SIG-M5 (cell line): Measurements from ENCODE around the gene AP2M1.
"Not testable (repeated sequence)": the region's sequence is repeated elsewhere in the genome, so short reads cannot be mapped to it uniquely, and the experiment has no call there.

Source experiments
- DNase-seq: peaks from one replicate; lab custom pipeline; 2025; lab: John Stamatoyannopoulos, UW

AP2M1 gene

GRCh38 chr3:184174646-184175492, at the start of gene AP2M1:
AP2M1 (plus strand) TSS chr3:184174855; CDS start chr3:184176994, 2,139 bp downstream.
- peak; percentile 96 for DNase-seq

DNA sequence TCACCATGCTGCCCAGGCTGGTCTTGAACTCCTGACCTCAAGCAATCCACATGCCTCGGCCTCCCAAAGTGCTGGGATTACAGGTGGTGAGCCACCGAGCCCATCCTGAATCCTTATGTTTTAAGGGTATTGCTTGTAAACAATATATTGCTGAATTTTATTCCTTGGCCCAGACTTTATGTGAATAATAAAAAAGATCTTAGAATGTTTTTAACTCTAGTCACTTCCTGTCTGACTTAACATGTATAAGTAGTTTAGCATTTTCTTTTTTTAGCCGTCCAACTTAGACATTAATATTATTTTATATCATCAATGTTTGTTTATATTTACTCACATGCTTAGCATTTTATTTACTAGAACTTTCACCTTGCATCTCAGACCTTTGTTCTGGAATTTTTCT, 48.6 kb upstream of the AP2M1 start:
- no peak for DNase-seq

DNA sequence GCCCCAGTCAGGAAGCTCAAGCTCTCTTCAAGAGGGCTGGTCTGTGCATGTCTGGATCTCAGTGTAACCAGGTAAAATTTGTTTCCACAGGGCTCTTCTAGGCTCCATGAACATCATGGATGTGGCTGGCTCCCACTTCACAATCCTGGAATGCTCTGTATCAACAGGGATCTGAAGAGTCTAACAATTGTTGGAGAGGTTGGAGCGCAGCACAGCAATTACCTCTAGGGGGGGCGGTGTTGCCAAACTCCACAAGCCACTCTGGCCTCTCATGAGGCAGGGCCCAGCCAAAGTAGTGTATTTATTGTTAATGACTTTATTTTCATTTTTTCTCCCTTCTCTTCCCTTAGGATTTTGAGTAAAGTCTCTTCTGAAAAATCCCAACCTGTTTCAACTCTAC, 45.6 kb upstream of the AP2M1 start:
- no peak for DNase-seq

DNA sequence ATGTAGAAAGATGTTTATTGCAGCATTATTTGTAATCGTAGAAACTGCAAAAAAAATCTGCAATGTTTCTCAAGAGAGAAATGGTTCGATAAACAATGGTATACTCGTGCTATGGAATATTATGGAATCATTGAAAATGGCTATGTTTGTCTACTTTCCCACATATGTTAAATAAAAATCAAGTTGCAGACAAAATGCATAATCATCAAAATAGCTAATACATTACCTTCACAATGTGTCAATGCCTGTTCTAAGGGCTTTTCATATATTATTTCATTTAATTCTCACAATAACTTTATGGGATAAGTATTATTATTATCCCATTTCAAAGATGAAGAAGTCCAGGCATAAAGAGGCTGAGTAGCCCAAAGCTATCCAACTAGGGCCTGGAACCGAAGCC, 41.7 kb upstream of the AP2M1 start:
- no peak for DNase-seq

DNA sequence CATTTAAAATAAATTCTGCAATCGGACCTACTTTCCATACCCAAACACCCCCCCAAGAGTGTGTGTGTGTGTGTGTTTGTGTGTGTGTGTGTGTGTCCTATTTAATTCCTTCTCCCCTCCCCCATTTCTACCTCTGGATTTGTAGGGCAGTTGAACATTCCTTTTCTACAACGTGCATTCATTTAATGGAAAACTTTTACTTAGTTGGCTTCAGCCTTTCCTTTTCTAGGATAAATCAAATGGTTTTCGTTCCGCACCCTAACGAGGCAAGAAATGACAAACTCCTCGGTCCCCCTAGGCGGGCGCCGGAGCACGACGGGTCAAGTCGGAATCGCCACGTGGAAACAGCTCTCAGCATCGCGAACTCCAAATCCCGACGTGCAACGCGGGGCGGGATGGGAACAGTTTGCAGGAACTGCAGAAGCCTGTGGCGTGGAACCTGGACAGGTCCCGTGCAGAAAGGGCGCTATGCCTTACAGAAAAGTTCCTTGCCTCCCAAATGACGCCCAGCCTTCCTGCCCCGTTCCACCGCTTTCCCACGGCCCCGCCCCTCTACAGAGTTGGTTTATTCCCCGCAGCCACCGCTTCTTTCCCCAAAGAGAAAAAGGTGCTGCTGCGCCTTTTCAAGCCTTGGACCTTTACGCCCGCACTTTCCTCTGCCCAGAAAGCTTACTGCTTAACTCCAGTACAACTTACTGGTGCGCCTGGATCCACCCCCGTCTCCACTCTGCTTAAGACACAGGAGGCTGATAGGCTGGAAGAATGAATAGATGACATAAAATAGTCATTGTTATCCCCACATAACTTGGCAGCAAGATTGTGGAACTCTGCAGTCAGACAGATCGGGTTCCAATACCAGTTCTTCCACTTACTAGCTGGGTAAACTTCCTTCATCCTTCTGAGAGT, 40.6 kb upstream of the AP2M1 start:
- no peak for DNase-seq

DNA sequence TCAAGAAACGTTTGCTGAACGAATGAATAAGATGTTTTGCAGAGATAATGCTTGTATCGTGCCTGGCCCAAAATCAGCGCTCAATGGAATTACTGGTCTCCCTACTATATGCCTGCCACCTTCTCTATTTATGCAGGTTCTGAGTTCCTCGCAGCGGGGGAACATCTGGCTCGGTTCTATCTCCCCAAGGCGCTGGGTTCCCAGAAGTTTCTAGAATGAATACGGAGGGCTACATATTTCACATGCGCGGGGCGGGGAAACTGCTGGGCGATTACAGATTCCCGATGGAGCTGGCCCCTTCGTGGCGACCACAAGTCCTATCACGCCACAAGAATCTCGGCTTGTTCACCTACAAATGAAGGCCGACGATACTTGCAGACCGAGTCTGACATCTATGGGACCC, 39.9 kb upstream of the AP2M1 start:
- no peak for DNase-seq

- DNase-seq: peak; percentile 69
Measured at GRCh38 chr3:184135149-184135910, 39.3 kb upstream of the AP2M1 start, which contains the start of gene EIF2B5. EIF2B5 (plus strand) TSS chr3:184135358; CDS start chr3:184135386, 28 bp downstream.

- DNase-seq: no peak
Measured at GRCh38 chr3:184135911-184136260, 38.8 kb upstream of the AP2M1 start.

GRCh38 chr3:184140436-184140835, 34.2 kb upstream of the AP2M1 start:
- no peak for DNase-seq

- no peak for DNase-seq
Measured at GRCh38 chr3:184142199-184142598, 32.5 kb upstream of the AP2M1 start.

DNA sequence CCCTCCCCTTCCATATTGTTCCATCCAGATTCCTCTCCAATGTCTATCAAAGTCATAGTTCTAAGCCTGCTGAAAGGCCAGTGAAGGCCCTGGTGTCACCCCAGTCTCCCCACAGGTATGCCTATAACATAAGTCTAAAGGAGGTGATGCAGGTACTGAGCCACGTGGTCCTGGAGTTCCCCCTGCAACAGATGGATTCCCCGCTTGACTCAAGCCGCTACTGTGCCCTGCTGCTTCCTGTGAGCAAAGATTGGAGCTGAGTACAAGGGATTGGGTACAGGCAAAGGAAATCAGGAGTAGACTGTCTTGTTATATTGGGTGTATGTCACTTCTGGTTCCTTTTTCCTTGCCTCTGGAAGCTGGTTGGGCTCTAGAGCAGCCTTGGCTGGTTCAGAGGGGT, 31.3 kb upstream of the AP2M1 start:
- no peak for DNase-seq

GRCh38 chr3:184144505-184144904, 30.1 kb upstream of the AP2M1 start:
- no peak for DNase-seq

DNA sequence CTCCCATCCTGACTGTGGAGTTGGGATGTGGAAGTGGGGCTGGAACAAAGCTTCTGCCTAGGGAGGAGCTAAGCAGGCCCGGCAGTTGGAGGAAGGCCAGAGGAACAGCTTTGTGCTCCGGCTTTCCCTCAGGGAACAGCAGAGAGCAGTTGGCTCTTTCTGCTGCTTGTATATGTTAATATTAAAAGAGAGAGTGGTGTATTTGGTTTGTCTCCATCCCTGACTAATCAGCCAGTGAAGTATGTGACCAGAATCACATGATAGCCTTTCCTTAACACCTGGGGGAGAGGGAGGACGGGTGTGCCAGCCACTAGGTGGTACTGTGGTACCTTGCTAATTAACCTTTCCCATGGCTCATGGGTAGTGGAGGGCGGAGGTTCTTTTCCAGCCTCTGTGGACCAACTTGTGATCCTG, 29.5 kb upstream of the AP2M1 start:
- no peak for DNase-seq

- no peak for DNase-seq
Measured at GRCh38 chr3:184145751-184146270, 28.8 kb upstream of the AP2M1 start.

DNA sequence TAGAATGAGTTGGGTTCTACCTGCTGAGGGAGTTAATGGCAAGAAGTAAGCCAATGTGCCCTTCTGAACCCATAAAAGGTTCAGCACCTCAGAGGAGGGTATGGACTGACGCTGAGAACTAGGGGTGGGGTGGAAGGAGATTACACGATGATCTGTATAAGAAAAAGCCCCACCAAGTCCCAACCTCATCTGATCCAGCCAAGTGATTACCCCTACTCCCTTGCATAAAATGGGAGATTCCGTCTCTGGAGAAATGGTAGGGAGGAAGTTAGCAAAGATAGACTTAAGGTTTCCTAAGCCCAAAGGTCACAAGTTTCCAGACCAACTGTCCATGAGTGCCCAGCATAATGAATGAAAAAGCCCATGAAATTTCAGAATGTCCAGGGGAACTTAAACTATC, 26.6 kb upstream of the AP2M1 start:
- no peak for DNase-seq

GRCh38 chr3:184149123-184149522, 25.5 kb upstream of the AP2M1 start:
- DNase-seq: no peak

DNA sequence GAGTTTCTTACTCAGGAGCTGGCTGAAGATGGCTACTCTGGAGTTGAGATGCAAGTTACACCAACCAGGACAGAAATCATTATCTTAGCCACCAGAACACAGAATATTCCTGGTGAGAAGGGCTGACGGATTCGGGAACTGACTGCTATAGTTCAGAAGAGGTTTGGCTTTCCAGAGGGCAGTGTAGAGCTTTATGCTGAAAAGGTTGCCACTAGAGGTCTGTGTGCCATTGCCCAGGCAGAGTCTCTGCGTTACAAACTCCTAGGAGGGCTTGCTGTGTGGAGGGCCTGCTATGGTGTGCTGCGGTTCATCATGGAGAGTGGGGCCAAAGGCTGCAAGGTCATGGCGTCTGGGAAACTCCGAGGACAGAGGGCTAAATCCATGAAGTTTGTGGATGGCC, 24.9 kb upstream of the AP2M1 start:
- DNase-seq: not testable (repeated sequence)

DNA sequence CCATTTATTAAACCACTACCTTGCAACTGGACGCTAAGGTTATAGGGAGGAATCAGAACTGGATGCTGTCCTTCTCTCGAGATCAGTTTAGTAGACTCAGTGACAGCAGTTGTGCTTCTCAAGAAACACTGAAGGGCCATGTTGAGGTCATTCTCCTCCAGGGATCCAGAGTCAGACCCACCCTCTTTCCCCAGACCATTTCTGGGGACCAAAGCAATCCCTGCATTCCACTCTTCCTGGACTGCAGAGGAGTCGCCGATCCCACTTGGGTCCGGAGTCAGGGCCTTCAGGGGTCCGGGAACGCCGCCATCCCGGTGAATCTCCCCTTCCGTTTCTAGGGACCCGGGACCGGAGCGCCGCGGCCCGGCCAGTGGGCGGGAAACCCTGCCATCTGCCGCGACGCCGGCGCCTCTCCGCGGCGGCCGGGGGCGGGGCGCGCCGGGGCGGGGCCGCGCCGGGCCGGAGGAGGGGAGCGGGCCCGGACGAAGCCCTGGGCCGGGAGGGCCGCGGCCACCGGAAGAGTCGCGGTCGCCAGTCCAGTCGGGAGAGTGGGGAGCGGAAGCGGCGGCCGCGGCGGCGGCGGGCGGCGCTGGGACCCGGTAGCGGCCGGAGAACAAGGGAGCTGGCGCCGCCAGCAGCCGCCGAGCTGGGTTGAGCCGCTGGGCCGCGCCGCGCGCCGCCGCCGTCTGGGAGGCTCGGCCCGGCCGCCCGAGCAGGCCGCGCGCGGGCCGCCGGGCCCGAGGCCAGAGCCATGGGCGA, 19.6 kb upstream of the AP2M1 start, which contains the start of gene DVL3:
Gene DVL3, plus strand, starts transcription at position 493 of the 759 bp plus-strand sequence. Its CDS starts 259 bp downstream, at position 752.
- DNase-seq: no peak

DNA sequence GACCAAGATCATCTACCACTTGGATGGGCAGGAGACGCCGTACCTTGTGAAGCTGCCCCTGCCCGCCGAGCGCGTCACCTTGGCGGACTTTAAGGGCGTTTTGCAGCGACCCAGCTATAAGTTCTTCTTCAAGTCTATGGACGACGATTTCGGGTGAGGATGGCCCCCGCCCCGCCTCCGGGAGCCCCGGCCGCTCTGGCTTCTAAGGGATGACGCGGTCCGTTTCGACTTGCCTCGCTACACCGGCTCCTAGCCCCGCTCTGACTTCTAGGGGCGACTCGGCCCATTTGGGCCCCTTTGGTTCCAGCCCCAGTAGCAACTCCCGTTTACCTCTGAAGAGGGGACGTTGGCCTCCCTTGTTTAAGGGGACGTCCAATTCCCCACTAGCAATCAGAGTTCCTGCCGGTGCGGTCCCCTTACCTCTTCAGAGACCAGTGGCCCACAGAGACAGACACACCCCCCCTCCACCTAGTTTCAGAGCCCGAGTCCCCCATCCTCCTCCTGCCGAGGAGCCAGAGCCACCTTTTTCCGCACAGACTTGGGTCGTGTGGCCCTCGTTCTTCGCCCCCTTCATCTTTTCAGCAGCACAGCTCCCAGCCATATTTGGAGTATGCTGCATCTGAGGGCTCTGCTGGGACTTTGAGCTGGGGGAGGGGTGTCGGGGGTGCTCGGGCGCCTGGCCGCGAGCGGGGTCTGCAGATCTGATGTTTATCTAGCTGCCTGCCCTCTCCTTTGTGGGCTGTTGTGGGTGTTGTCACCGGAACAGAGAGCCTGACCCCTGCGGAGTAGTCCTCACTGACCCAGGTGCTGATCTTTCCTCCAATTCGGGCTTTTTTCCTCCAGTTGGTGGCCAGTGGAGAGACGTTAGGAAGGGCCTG, 18.8 kb upstream of the AP2M1 start:
- DNase-seq: no peak

DNA sequence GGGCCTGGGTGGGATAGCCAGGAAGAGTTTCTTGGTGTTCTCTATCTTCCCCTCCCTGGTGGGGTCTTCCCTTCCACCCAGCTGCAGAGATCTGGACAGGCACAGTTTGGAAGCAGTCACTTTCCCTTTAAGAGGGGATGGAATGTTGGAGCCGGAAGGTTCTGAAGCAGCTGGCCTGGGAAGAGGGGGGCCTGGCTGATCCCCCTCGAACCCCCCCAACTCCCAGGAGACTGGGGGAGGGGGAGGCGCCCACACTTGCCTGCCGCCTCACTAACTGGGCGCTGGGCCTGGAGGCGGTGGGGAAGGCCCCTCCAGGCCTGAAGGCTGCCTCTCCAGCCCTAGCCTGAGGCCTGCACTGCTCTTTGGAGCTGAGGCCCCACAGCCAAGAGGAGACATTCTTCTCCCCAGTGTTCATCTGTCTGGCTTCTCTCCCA, 18.1 kb upstream of the AP2M1 start:
- DNase-seq: no peak
